Stimulated activated CD4-positive, alpha-beta T cell treated with anti-CD3 and anti-CD28 coated beads, Interleukin-15, amount 100 ng/mL, for 48 hours (primary cell): ENCODE measurements around the gene SEC14L5.
"Not testable (repeated sequence)": the region's sequence is repeated elsewhere in the genome, so short reads cannot be mapped to it uniquely, and the experiment has no call there.

Experiments used
- DNase-seq, 2 donors: peaks; one replicate each; pipeline ENCODE4 v3.0.0-alpha.2; 2020; ENCODE audit warnings: low read depth in 2 of 2

Gene SEC14L5

GRCh38 chr16:5036228-5037156, 78.4 kb downstream of the SEC14L5 start:
- DNase-seq, result no peak

- DNase-seq, result no peak
Measured at GRCh38 chr16:5040451-5040850, 82.3 kb downstream of the SEC14L5 start.

GRCh38 chr16:5041600-5042133, 83.5 kb downstream of the SEC14L5 start:
- DNase-seq, result no peak

GRCh38 chr16:5042574-5043171, 84.5 kb downstream of the SEC14L5 start:
- DNase-seq, result no peak

- no peak for DNase-seq
Measured at GRCh38 chr16:5044011-5044540, 85.9 kb downstream of the SEC14L5 start.

GRCh38 chr16:5044581-5044980, 86.5 kb downstream of the SEC14L5 start:
- not testable (repeated sequence) for DNase-seq

GRCh38 chr16:5045499-5046115, 87.5 kb downstream of the SEC14L5 start:
- no peak for DNase-seq

- DNase-seq, result no peak
Measured at GRCh38 chr16:5046914-5047313, 88.8 kb downstream of the SEC14L5 start.

- DNase-seq, result no peak
Measured at GRCh38 chr16:5054876-5055865, 97.0 kb downstream of the SEC14L5 start.

- peak; percentile 24 to 41 for DNase-seq
Measured at GRCh38 chr16:5056352-5056751, 98.2 kb downstream of the SEC14L5 start.

- no peak for DNase-seq
Measured at GRCh38 chr16:5058476-5058875, 100.3 kb downstream of the SEC14L5 start.

- DNase-seq, result no peak
Measured at GRCh38 chr16:5059386-5060072, 101.4 kb downstream of the SEC14L5 start.

- no peak for DNase-seq
Measured at GRCh38 chr16:5060073-5060641, 102.0 kb downstream of the SEC14L5 start.

- no peak for DNase-seq
Measured at GRCh38 chr16:5062051-5062450, 103.9 kb downstream of the SEC14L5 start.

GRCh38 chr16:5062790-5063765, 104.9 kb downstream of the SEC14L5 start:
- no peak for DNase-seq

- no peak for DNase-seq
Measured at GRCh38 chr16:5064915-5065314, 106.8 kb downstream of the SEC14L5 start.

- DNase-seq, result no peak
Measured at GRCh38 chr16:5065326-5065725, 107.2 kb downstream of the SEC14L5 start.

- DNase-seq, result no peak
Measured at GRCh38 chr16:5065813-5066212, 107.7 kb downstream of the SEC14L5 start, which contains the start of gene C16orf89. Gene C16orf89 (minus strand): TSS chr16:5065956. CDS start chr16:5065908, 48 bp downstream.

- no peak for DNase-seq
Measured at GRCh38 chr16:5066511-5066910, 108.4 kb downstream of the SEC14L5 start.
